PC-3 (cell line): ENCODE data around the gene STK24. TPM values are rescaled to one million over a fixed set of nuclear protein-coding genes. Genes with fewer than 3 reads are reported as not detected.

Experiments used
- ATAC-seq: fragments of 200-7000 bp; cut with Tn5 transposase; 2 replicates; pipeline ENCODE4 v1.9.1; 2020; ENCODE audit warnings: mild to moderate bottlenecking, moderate library complexity
- BruUV-seq: library from RNA; stranded (reverse); fragments of 400-500 nt; replicated peaks from 2 replicates; lab custom pipeline; 2021; lab: Mats Ljungman, UMichigan
- CTCF ChIA-PET: fragments of 300-600 bp; sonication (Branson Sonifier 250); formaldehyde crosslinking; loops from one replicate; lab custom pipeline; 2022; ENCODE audit warnings: antibody characterized with exemption; lab: Charles Lee
- POLR2A ChIA-PET: fragments of 300-600 bp; sonication (Branson Sonifier 250); formaldehyde crosslinking; loops from one replicate; lab custom pipeline; 2022; ENCODE audit warnings: antibody characterized with exemption; ENCODE audit not compliant: unreplicated experiment; lab: Charles Lee
- DNase-seq: peaks from one replicate; pipeline ENCODE4 v3.0.0-alpha.2; 2015
- H2AFZ ChIP-seq: fragments of 300-600 bp; sonication (generic); 2 replicates; pipeline ENCODE4 v1.6.0; 2016; ENCODE audit warnings: antibody characterized with exemption, low read length
- H3F3A ChIP-seq: fragments of 300-600 bp; sonication (generic); one replicate; pipeline ENCODE4 v1.6.0; 2017; ENCODE audit warnings: antibody characterized with exemption, low read length, control low read depth, mild to moderate bottlenecking; ENCODE audit not compliant: unreplicated experiment
- H3K27ac ChIP-seq: fragments of 300-600 bp; sonication (generic); 2 replicates; pipeline ENCODE4 v1.5.1; 2016; ENCODE audit warnings: mild to moderate bottlenecking, low read length
- H3K27me3 ChIP-seq: fragments of 300-600 bp; sonication (generic); 2 replicates; pipeline ENCODE4 v1.6.1; 2016; ENCODE audit warnings: low read length, mixed read lengths
- H3K36me3 ChIP-seq: fragments of 300-600 bp; sonication (generic); 2 replicates; pipeline ENCODE4 v1.6.1; 2016; ENCODE audit warnings: low read depth, mixed run types, low read length, mixed read lengths
- H3K4me1 ChIP-seq: fragments of 300-600 bp; sonication (generic); 2 replicates; pipeline ENCODE4 v1.5.1; 2016; ENCODE audit warnings: low read length; ENCODE audit not compliant: insufficient read depth
- H3K4me2 ChIP-seq: fragments of 300-600 bp; sonication (generic); 2 replicates; pipeline ENCODE4 v1.6.0; 2016; ENCODE audit warnings: low read length
- H3K4me3 ChIP-seq: fragments of 300-600 bp; sonication (generic); 2 replicates; pipeline ENCODE4 v1.5.1; 2016; ENCODE audit warnings: mild to moderate bottlenecking, low read length, mixed read lengths
- H3K79me2 ChIP-seq: fragments of 300-600 bp; sonication (generic); 2 replicates; pipeline ENCODE4 v1.6.1; 2017; ENCODE audit warnings: low read length, mixed read lengths
- H3K9ac ChIP-seq: fragments of 300-600 bp; sonication (generic); 2 replicates; pipeline ENCODE4 v1.6.0; 2016; ENCODE audit warnings: mild to moderate bottlenecking, low read length
- H3K9me2 ChIP-seq: fragments of 300-600 bp; sonication (generic); replicated peaks from 2 replicates; pipeline ENCODE4 v1.6.1; 2016; ENCODE audit warnings: mixed run types, low read length, mixed read lengths
- H3K9me3 ChIP-seq: fragments of 300-600 bp; sonication (generic); 2 replicates; pipeline ENCODE4 v1.6.1; 2016; ENCODE audit warnings: low read length, mixed read lengths
- H4K20me1 ChIP-seq: fragments of 300-600 bp; sonication (generic); 2 replicates; pipeline ENCODE4 v1.6.1; 2016; ENCODE audit warnings: low read length, mixed read lengths
- CTCF ChIP-seq: fragments of 300-600 bp; sonication (generic); conservative IDR thresholded peaks from 2 replicates; pipeline ENCODE4 v1.5.1; 2017; ENCODE audit warnings: antibody characterized with exemption, low read depth, mild to moderate bottlenecking, low read length
- EZH2 ChIP-seq: fragments of 300-600 bp; sonication (generic); IDR thresholded peaks from one replicate; pipeline ENCODE4 v1.6.1; 2017; ENCODE audit warnings: antibody characterized with exemption, mild to moderate bottlenecking, low read length; ENCODE audit not compliant: unreplicated experiment
- EZH2phosphoT487 ChIP-seq: fragments of 300-600 bp; sonication (generic); IDR thresholded peaks from 2 replicates; pipeline ENCODE4 v1.6.1; 2018; ENCODE audit warnings: mild to moderate bottlenecking, antibody characterized with exemption, low read length, borderline replicate concordance
- intact Hi-C: fragments of 100-400 bp; cut with micrococcal nuclease; formaldehyde crosslinking; loops from 2 replicates; pipeline ENCODE4 v1.9.0; 2023
- total RNA-seq: library from RNA; depleted of rRNA; stranded (reverse); fragments of >200 nt; gene quantifications from 2 replicates; pipeline ENCODE4 v1.2.3, GENCODE V29; 2014

STK24 gene
- total RNA-seq, 1 experiment from 2014 or later, result 52.4 TPM

DNA sequence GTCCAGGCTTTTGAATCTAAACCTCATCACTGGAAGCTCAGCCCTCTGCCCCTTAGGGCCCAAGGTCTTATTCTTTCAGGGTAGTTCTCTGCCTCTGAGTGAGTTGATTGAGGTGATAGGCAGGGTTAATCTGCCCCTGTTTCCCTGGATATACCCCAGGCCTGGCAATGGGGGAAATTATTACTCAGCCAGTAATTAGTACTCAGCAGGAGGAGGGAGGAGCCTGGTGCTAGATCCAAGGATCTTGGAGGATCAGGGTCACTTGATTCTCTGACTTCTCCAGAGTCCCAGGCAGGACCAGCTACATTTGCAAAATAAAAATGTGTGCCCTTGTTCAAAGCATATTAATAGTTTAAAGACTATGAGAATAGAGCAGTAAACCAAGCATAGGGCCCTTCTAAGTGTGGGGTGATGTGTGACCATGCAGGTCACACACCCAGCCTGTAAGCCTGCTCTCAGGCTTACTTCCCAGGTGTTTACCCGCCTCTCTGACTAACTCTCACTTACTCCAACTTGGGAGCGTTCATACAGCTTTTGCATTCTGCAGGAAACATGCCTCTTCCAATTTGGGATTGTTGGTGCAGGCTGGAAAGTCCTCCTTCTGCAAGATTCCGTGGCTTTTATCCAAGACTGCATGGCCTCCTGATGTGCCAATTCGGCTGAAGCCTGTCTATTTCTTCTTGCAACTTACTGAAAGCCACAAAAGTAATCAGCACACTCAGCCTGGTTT, 7.9 kb upstream of the STK24 start:
- Histone ChIP-seq H3K9me3 (no peaks in the 10 kb centered on the region), H3K27me3 (no peaks in the 10 kb centered on the region), H2AFZ (no peak overlapping the region), H3K4me1 (peaks cover 7% of the 10 kb centered on the region; the same call in 1 of the 2 replicates), H3F3A (no peaks in the 10 kb centered on the region), H3K9me2 (no peaks in the 10 kb centered on the region), H3K4me3 (no peak overlapping the region), H3K27ac (no peak overlapping the region), H3K4me2 (no peak overlapping the region), H3K36me3 (no peaks in the 10 kb centered on the region), H3K79me2 (no peaks in the 10 kb centered on the region), H4K20me1 (no peaks in the 10 kb centered on the region), H3K9ac (no peak overlapping the region)
- intact Hi-C loops, result no loop called here
- peak; percentile 38 for ATAC-seq
- no peak for DNase-seq
- TF ChIP-seq EZH2phosphoT487, result no peak
- CTCF ChIA-PET, result no interaction called here
- no TSS peak for BruUV-seq
- POLR2A ChIA-PET, result no interaction called here

DNA sequence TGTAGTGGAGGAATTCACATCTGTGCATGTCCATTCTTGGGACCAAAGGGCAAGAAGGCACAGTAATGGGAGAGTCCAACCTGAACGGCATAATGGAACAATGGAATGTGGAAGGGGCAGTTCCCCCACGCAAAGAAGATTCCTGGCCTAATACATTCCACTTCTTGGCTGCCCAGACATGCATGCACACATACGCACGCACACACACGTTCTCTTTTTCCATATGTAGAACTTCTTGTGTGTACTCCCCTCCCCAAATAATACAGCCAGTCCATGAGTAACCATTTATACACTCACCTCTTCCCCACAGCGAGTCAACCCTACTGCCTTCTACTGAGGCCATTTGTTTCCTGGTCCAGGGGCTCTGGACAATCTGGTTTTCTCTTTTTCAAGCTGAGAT, 6.0 kb upstream of the STK24 start:
- H3K9ac ChIP-seq, result no peak overlapping the region
- intact Hi-C loops, result no loop called here
- no peaks in the 10 kb centered on the region for H3K36me3 ChIP-seq
- no peaks in the 10 kb centered on the region for H3K9me3 ChIP-seq
- no peaks in the 10 kb centered on the region for H4K20me1 ChIP-seq
- TF ChIP-seq CTCF (no peak), EZH2 (no peak), EZH2phosphoT487 (no peak)
- H2AFZ ChIP-seq, result no peak overlapping the region
- no peaks in the 10 kb centered on the region for H3F3A ChIP-seq
- H3K27me3 ChIP-seq, result no peaks in the 10 kb centered on the region
- CTCF ChIA-PET, result no interaction called here
- POLR2A ChIA-PET, result no interaction called here
- DNase-seq (no peak), ATAC-seq (no peak)
- no peak overlapping the region for H3K4me3 ChIP-seq
- H3K27ac ChIP-seq, result no peak overlapping the region
- H3K9me2 ChIP-seq, result no peaks in the 10 kb centered on the region
- H3K4me2 ChIP-seq, result no peak overlapping the region
- BruUV-seq, result no TSS peak
- peaks cover 13% of the 10 kb centered on the region for H3K4me1 ChIP-seq
- no peaks in the 10 kb centered on the region for H3K79me2 ChIP-seq

DNA sequence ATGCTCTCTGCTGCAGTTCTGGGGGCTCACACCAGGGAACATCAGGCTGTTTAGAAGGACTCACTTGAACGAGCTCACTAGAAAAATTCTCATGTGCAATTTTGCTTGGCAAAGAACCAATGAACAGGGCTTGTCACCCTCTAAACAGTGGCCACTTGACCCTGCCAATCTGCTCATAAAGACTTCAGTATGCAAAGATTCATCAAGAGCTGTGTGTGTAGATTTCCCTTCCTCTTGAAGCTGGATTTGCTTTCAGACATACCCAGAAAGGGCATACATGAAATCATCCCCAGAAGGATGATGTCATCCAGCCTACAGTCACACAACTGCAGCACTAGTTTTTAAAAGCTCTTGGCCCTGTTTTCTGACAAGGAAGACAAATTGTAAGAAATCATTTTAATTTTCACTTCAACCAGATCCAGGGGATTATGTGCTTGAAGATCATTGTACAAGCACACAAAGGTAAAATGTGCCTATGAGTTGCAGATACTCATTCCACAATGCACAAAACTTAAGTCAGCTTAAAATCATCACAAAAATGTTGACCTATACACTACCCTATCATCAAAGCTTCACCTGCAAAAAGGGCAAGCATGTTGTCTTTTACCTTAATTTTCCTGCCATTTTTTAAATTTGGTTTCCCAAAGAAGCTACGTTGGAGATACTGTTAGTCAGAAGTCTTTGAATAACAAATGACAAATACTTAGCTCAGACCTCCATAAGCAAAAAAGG, 5.2 kb upstream of the STK24 start:
- intact Hi-C loops, result no loop called here
- Histone ChIP-seq H3K4me3 (no peak overlapping the region), H3K9me2 (no peaks in the 10 kb centered on the region), H3K79me2 (no peaks in the 10 kb centered on the region), H3K36me3 (no peaks in the 10 kb centered on the region), H3F3A (no peaks in the 10 kb centered on the region), H3K9me3 (no peaks in the 10 kb centered on the region), H3K4me2 (no peak overlapping the region), H3K4me1 (peaks cover 15% of the 10 kb centered on the region), H3K9ac (no peak overlapping the region), H3K27ac (no peak overlapping the region), H2AFZ (no peak overlapping the region), H3K27me3 (no peaks in the 10 kb centered on the region), H4K20me1 (no peaks in the 10 kb centered on the region)
- no TSS peak for BruUV-seq
- TF ChIP-seq CTCF (no peak), EZH2phosphoT487 (no peak), EZH2 (no peak)
- ATAC-seq (no peak), DNase-seq (peak; percentile 14)
- POLR2A ChIA-PET, result no interaction called here
- CTCF ChIA-PET, result no interaction called here
